Ishikawa (cell line): ENCODE measurements around the gene PLXNB1.

ENCODE experiments used
- CEBPB ChIP-seq: IDR thresholded peaks from 2 replicates; pipeline ENCODE4 v1.6.1; 2012
- EP300 ChIP-seq: IDR thresholded peaks from 2 replicates; pipeline ENCODE4 v1.6.1; 2012; ENCODE audit warnings: borderline replicate concordance
- FOXM1 ChIP-seq: IDR thresholded peaks from 2 replicates; pipeline ENCODE4 v1.6.1; 2012; ENCODE audit warnings: low read depth, borderline replicate concordance
- NFIC ChIP-seq: IDR thresholded peaks from 2 replicates; pipeline ENCODE4 v1.6.1; 2012
- RAD21 ChIP-seq: IDR thresholded peaks from 2 replicates; pipeline ENCODE4 v1.6.1; 2012; ENCODE audit warnings: low read depth
- TAF1 ChIP-seq: IDR thresholded peaks from 2 replicates; pipeline ENCODE4 v1.6.1; 2012; ENCODE audit warnings: low read depth, mild to moderate bottlenecking
- YY1 ChIP-seq: IDR thresholded peaks from 2 replicates; pipeline ENCODE4 v1.6.1; 2012; ENCODE audit warnings: low read depth
- ZBTB7A ChIP-seq: IDR thresholded peaks from 2 replicates; pipeline ENCODE4 v1.6.1; 2012; ENCODE audit warnings: low read depth
- TF ChIP-seq, protein P1 (sequence below): IDR thresholded peaks from 2 replicates; pipeline ENCODE4 v1.6.1; 2012
- TF ChIP-seq, protein P2 (sequence below): IDR thresholded peaks from 2 replicates; pipeline ENCODE4 v1.6.1; 2012; ENCODE audit warnings: low read depth, mild to moderate bottlenecking

- TF ChIP-seq ZBTB7A (no peak), TAF1 (no peak), EP300 (no peak), CEBPB (no peak), YY1 (no peak), NFIC (no peak), FOXM1 (no peak), RAD21 (no peak)
- TF ChIP-seq, protein P1, sequence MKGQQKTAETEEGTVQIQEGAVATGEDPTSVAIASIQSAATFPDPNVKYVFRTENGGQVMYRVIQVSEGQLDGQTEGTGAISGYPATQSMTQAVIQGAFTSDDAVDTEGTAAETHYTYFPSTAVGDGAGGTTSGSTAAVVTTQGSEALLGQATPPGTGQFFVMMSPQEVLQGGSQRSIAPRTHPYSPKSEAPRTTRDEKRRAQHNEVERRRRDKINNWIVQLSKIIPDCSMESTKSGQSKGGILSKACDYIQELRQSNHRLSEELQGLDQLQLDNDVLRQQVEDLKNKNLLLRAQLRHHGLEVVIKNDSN: no peak
- TF ChIP-seq, protein P2, sequence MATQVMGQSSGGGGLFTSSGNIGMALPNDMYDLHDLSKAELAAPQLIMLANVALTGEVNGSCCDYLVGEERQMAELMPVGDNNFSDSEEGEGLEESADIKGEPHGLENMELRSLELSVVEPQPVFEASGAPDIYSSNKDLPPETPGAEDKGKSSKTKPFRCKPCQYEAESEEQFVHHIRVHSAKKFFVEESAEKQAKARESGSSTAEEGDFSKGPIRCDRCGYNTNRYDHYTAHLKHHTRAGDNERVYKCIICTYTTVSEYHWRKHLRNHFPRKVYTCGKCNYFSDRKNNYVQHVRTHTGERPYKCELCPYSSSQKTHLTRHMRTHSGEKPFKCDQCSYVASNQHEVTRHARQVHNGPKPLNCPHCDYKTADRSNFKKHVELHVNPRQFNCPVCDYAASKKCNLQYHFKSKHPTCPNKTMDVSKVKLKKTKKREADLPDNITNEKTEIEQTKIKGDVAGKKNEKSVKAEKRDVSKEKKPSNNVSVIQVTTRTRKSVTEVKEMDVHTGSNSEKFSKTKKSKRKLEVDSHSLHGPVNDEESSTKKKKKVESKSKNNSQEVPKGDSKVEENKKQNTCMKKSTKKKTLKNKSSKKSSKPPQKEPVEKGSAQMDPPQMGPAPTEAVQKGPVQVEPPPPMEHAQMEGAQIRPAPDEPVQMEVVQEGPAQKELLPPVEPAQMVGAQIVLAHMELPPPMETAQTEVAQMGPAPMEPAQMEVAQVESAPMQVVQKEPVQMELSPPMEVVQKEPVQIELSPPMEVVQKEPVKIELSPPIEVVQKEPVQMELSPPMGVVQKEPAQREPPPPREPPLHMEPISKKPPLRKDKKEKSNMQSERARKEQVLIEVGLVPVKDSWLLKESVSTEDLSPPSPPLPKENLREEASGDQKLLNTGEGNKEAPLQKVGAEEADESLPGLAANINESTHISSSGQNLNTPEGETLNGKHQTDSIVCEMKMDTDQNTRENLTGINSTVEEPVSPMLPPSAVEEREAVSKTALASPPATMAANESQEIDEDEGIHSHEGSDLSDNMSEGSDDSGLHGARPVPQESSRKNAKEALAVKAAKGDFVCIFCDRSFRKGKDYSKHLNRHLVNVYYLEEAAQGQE: no peak
Measured at GRCh38 chr3:48415251-48415953, 14.5 kb downstream of the PLXNB1 start.
